Stimulated activated CD8-positive, alpha-beta memory T cell treated with anti-CD3 and anti-CD28 coated beads, Interleukin-12 subunit alpha, Interleukin-12 subunit beta, amount 100 ng/mL, for 1 hour (primary cell): ENCODE measurements around the gene TMCO4.
"Not testable (repeated sequence)": the region's sequence is repeated elsewhere in the genome, so short reads cannot be mapped to it uniquely, and the experiment has no call there.

ENCODE experiments used
- DNase-seq: peaks from one replicate; pipeline ENCODE4 v3.0.0-alpha.2; 2020; ENCODE audit warnings: low read depth

TMCO4 gene

DNA sequence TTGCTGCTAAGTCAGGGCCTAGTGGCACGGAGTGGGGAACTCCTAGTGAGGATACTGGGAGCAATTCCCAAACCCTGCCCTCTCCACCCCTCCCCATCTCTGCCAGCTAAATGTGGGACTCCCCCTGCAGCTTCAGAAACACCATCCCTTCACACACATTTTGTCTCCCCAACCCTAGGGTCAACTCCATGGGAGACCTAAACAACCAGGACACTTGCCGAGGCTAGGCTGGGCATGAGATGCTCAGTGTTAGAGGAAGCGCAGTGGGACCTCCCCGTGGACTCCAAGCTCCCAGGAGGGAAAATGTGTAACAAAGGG lies 13.9 kb upstream of the TMCO4 start:
- no peak for DNase-seq

DNA sequence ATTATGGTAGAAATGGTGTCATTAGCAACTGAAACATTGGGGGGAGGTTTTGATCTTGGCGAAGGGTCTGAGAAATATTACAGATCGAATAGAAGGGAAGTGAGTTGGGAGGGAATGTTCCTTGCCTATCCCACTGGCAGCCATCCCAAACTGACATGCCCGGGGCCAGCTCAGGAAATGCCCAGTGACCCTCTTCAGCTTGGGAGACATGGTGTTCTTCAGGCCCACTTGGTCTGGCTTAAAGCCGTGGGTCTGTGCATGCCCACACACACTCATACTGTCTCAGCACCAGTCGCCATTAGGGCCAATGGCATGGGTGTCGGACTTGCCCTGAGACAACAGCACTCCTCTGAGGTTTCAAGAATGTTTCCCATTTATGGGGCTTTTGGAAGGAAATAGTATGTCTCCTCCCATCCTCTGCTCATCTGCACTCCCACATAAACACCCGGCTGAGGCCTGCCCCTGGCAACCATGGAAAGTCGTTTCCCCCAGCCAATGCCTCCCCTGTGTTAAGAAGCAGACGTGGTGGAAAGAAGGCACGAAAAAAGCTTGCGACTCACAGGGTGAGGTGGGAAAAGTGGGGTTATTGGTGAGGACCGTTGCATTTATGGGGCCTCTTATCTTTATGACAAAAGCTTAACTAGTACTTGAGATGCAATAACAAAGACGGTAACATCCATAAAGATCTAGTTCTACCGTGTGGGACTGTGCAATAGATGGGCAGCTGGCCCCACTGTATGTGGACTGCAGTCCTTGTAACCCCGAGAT lies 13.3 kb upstream of the TMCO4 start:
- DNase-seq = no peak

DNA sequence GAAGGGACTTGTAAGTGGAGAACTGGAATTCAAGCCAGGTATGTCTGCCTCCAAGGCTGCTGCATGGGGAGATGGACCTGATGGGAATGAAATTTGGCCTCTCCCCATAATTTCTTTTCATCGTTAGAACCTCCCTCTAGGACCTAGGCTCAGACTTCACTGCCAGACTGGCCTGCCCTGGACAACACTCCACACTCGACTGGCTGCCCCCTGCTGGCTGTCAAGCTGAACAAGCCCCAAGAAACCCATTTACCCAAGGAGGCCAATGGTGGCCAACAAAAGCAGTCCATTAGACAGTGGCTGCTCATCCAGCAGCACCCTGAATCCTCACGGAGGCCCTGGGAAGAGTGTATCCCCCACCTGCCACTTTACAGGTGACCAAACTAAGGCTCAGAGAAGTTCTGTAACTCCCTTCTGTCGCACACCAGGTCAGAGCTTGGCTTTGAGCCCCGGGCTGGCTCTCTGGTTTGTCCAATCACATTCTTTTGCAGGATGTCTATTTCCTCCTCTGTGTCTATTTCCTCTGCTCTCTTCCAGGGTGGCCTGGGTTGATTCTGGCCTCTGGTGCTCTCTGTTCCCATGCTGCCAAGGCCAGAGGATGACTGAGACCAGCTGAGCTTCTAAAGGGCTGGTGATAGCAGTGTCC lies 11.6 kb upstream of the TMCO4 start:
- DNase-seq = peak; percentile 25

DNA sequence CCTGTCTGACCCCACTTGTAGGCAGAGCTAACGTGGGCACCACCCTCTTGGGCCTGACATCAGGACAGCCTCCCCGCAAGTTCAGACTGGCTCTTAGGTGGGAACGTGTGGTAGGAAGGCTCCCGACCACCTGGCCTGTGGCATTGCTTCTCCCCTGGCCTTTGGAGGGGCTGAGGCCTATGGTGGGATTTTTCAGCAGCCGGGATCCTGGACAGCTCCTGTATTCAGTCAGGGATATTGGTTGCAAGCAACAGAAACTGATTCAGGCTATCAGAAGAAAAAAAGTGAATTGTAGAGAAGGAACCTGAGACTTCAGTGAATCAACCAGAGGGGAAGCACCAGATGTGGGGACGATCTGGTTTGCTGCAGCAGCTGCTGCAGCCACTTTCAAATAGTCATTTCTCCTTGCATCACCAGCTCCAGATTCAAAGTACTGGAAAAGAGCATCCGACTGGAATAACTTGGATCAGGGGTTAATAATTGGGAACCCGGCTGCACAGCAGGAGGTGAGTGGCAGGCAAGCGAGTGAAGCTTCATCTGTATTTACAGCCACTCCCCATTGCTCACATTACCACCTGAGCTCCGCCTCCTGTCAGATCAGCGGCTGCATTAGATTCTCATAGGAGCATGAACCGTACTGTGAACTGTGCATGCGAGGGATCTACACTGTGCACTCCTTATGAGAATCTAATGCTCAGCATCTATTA lies 9.5 kb upstream of the TMCO4 start:
- no peak for DNase-seq

DNA sequence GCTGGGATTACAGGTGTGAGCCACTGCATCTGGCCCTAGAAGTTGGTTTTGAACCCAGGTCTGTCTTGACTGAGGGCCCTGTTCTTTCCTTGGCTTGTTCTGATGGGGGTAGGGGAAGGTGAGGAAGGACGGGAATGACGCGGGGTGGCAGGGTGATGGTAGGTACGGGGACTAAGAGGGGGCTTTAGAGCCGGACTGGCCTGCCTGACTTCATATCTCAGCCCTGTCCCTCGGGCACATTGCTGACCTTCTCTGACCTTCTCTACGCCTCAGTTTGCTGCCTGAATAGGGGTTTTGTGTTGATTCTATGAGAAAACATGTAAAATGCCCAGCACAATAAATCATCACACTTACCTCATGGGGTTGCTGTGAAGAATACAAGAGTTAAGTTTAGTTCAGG lies 8.6 kb upstream of the TMCO4 start:
- DNase-seq = no peak

DNA sequence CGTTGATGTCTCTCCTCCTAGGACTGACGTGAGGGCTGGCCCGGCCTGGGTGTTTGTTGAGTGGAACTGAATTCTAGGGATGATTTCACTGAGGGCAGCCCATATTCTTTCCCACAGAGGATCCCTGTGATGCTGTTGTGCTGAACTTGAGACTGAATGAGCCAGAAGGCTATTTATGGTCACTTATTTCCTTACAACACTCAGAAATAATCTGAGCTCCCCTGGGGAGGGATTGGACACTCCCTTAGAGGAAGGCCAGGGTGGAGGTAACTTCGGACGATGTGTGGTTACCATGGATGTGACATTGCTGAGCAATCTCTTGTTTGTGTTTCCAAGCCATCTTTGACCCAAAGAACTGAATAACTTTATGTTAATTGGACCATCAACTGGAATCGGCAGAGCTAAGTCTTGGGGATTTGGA lies 5.1 kb upstream of the TMCO4 start:
- no peak for DNase-seq

DNA sequence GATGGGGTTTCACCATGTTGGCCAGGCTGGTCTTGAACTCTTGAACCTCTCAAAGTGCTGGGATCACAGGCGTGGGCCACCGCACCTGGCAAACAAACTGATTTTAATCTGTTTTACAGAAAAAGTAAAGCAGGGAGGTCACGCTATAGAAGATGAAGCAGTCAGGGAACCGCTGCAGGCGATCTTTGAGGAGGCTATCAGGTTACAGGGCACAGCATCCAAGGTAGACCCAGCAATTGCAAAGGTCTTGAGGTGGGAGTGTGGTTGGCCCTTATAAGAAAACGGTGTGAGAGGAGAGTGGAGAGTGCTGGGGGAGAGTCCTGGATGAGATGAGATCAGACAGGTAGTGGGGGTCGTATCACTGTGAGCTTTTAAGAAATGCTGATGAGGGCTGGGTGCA lies 2.6 kb upstream of the TMCO4 start:
- no peak for DNase-seq

DNA sequence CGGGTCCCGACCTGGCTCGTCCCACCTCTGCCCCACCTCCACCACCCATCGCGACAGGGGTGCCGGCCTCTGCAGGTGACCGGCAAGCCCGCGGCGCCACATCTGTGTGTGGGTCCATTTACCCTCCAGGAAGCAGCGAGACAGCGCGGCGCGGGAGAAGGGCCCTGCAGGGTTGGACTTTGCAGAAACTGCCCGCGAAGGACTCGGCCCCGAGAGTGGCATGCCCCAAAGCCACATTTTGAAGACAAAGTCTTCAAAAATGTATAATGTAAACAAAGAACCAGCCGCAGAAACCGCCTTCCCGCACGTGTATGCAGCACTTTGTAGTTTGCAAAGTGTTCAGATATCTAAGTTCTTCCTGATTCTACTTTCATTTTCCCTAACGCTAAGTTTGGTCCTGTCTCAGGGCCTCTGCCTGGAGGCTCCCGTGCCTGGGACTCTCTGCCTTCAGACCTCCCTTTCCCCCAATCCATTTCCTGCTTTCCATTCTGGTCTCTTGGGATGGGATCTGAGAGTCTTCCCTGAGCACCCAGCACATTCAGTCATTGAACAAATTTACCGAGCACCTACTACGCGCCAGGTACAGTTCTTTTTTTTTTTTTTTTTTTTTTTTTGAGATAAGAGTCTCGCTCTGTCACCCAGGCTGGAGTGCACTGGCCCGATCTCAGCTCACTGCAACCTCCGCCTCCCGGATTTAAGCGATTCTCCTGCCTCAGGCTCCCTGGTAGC lies 524 bp upstream of the TMCO4 start:
- DNase-seq = no peak

DNA sequence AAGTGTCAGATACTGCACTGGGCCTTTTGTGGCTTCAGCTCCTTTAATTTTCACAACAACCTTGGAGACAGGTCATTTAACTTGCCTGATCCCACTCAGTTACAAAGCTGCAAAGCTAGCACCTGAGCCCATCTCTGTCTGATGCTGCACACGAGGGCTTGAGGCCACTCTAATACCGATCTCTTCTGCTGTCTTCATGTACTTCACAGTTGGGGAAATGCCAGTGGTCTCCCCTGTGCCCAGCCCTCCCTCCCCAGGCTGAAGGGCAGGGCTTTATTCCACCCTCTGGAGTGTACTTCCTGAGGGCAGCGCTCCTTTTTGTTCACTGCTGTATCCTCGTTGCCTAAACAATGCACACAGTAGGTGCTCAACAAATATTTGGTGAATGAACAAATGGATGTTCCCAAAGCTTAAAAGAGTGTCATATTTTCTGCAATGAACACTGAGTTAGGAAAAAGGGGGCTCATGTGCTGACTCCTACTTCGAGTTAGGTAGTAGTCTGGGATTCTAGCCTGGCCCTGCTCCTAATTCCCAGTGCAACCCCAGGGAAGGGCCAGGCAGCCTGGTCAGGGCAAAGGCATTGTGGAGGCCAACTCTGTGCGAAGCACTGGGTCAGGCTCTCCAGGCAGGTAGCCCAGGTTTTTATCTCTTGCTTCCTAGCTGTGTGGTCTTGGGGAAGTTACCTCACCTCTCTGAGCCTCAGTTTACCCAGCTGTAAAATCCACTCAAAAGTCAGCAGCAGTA lies 1.1 kb downstream of the TMCO4 start:
- no peak for DNase-seq

DNA sequence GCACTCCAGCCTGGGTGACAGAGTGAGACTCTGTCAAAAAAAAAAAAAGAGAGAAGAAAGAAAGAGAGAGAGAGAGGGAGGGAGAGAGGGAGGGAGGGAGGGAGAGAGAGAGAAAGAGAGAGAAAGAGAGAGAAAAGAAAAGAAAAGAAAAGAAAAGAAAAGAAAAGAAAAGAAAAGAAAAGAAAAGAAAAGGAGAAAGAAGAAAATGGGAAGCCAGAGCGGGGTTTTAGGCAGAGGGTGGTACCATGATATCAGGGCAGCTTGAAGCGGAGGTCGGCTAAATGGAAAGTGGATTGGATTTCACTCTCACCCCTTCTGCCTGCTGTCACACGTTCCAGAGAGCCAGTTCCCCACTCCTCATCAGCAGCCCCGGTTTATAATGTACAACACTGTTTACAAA lies 1.9 kb downstream of the TMCO4 start:
- DNase-seq = no peak

DNA sequence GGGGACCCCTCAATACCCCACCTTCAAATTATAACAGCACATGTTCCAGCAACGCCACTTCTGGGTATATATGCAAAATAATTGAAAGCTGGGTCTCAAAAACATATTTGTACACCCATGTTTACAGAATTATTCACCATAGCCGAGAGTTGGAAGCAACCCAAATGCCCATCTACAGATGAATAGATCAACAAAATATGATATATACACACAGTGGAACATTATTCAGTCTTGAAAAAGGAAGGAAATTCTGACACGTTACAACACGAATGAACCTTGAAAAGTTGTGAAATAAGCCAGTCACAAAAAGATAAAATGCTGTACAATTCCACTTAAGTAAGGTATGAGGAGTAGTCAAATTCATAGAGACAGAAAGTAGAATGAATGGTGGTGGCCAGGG lies 5.1 kb downstream of the TMCO4 start:
- DNase-seq = no peak

DNA sequence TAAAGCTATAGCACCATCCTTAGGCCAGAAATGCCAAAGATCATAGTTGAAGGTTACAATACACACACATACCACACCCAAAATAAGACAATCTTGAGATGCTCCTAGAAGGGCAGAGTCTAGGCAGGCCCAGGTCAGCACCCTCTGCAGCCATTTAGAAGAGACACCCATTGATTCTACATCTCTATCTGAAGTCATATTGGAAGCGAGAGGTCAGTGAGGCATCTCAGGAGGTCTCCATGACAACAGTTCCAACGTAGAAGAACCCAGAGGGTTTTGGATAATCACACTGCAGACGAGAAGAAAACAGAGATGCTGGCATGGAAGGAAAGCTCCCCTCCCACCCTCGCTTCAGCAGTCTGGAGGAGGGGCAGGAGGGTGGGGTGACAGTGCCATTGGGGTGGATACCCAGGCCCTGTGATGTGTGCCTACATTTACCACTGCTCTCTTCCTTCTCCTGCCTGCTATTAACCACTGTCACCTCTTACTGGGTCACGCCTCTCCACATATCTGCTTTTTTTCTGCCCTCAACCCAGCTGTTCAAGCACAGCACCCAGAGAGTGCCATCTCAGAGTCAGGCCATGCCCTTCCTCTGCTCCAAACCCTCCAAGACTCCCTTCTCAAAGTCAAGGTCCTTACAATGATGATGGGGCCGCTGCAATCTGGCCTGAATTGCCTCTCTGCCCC lies 6.2 kb downstream of the TMCO4 start:
- DNase-seq = no peak

DNA sequence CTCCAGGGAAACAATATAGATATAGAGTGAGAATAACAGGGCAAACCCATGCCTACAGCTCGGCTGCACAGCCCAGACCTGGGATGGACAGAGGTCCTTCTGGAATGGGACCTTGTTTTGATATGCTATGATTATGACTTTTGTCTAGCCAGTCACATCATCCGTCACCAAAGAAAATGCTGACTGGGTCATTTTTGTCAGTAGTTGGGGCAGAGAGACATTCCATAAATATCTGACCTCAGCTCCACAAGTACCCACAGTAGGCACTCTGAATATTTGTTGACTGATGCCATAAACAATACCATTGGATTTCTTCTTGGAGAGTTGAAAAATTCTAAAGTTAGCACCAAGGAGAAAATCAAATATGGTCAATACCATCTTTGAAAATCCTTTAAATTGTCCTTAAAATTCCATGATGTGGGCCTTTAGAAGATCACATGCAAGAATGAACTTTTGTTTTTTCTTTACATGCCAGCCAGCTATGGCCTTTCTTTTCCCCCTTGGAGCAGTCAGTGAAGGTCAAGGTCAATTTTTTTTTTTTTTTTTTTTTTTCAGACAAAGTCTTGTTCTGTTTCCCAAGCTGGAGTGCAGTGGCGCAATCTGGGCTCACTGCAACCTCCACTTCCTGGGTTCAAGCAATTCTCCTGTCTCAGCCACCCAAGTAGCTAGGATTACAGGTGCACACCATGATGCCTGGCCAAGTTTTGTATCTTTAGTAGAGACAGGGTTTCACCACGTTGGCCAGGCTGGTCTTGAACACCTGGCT lies 7.3 kb downstream of the TMCO4 start:
- no peak for DNase-seq

DNA sequence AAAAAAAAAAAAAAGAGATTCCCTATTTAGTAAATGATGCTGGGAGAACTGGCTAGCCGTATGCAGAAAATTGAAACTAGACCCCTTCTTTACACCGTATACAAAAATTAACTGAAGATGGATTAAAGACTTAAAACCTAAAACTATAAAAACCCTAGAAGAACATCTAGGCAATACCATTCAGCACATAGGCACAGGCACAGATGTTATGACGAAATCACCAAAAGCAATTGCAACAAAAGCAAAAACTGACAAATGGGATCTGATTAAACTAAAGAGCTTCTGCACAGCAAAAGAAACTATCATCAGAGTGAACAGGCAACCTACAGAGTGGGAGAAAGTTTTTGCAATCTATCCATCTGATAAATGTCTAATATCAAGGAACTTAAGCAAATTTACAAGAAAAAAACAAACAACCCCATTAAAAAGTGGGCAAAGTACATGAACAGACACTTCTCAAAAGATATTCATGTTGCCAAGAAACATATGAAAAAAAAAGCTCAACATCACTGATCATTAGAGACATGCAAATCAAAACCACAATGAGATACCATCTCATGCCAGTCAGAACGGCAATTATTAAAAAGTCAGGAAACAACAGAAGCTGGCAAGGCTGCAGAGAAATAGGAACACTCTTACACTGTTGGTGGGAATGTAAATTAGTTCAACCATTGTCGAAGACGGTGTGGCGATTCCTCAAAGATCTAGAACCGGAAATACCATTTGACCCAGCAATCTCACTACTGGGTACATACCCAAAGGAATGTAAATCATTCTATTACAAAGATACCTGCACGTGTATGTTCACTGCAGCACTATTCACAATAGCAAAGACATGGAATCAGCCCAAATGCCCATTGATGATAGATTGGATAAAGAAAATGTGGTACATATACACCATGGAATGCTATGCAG lies 9.4 kb downstream of the TMCO4 start:
- not testable (repeated sequence) for DNase-seq

DNA sequence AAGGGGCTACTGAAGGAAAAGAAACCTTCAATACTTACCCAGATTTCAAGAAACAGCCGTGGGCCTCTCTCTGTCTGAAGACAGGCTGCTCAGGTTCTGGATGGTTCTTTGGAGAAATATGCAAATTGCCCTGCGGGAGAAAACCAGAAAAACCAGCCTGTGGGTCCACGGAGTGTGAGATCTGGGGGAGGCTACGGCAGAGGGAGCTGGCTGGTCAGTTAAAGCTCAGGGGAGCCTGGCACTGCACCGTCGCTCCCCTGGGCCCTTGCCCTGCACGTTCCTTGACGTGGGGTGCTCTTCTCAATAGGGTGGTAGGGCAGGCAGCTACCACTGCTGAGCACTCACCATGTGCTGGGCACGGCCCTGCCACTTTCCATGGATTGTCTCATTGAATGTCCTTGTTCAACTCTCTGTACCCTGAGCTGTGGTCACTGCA lies 12.7 kb downstream of the TMCO4 start:
- DNase-seq = no peak

DNA sequence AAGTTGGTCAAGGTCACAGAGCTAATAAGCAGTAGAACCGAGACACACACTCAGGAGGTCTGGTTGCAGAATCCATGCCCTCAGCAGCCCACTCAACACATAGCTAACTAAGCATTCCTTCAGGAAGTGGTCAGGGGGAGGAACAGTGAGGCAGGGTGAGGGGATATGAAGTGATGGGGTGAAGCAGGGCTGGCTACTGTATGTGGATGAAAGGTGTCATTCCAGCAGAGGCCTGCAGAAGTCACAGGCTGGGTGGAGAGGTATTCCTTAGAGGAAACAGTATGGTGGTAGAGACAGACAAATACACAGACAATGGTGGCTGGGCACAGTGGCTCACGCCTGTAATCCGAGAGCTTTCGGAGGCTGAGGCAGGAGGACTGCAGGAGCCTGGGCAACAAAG lies 14.1 kb downstream of the TMCO4 start:
- DNase-seq = no peak

DNA sequence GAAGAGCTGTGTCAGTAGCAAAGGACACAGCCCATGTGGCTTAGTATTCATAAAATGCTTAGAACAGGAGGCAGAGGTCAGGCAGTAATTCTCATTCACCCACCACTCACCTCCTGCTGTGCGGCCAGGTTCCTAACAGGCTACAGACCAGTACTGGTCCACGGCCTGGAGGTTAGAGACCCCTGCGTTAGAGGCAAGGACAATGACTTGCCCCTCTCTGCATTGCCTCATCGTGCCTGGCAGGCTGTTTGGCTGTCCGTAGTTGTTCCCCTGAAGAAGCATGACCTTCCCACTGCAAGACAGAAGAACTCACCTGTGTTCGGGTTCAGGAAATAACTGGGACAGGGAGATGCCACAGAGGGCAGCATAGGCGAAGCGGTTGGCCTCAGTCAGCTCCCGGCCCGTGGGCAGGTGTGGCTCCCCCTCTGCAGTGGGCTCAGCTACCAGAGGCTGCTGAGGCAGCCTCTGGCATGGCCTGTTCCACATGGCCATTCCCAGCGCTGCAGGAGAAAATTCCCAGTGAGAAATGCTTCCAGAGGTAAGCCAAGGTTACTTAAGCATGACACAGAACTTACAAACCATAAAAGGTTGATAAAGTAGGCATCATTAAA lies 19.3 kb downstream of the TMCO4 start:
- no peak for DNase-seq

DNA sequence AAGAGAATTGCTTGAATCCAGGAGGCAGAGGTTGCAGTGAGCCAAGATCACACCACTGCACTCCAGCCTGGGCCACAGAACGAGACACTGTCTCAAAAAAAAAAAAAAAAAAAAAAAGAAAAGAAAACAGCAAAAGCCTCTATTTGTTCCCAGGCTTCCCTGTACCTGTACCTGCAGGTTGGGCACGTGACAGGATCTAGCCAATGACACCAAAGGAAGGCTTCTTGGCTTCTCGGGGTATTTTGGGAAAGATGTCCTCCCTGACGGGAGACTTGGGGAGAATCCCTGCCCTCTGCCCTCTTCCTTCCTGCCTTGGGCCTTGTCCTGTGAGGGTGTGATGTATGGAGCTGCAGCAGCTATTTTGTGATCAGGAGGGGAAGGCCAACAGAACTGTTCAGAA lies 22.8 kb downstream of the TMCO4 start:
- DNase-seq = no peak

DNA sequence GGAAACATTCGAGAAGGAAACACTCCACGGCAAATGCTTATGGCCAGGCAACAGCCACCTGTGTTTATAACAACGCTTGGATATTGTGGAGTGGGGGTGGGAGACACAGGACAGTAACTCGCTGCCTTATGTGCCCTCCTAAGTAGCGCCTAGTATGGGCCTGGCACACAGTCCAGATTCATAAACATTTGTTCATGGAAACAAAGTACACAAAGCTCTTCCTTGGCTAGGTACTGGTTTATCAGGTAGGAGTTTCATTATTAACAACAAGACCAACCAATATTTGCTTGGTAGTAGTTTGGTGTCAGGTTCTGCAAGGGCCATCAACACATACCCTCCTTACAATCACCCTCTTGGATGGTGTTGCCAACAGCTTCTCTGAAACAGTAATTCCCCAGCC lies 23.4 kb downstream of the TMCO4 start:
- no peak for DNase-seq
